ENCODE data around the gene TRPM8.

GRCh38 chr2:233991196-233991595 is 74.0 kb downstream of the TRPM8 start:
- TF ChIP-seq GATA3 (IDR thresholded peaks at IDR 0.05; ENCODE audit: low read depth, low read length) = no peak
- no peak for TF ChIP-seq GATA2 (IDR thresholded peaks at IDR 0.05; ENCODE audit: low read depth, low read length)
